ENCODE results near the gene DEGS1. TPM values are rescaled to one million over a fixed set of nuclear protein-coding genes. Genes with fewer than 3 reads are reported as not detected.

DEGS1 gene
- total RNA-seq, 1 donor from 2014 or later, result 61.5 TPM

Other genes starting within 250 kb of the DEGS1 start
- gene FBXO28, start 69.1 kb upstream of the DEGS1 start, total RNA-seq, result 18.1 TPM
- 9.5 TPM for gene NVL, start 146.9 kb downstream of the DEGS1 start, total RNA-seq
- gene CNIH4, start 173.6 kb downstream of the DEGS1 start, total RNA-seq, result 26.3 TPM